CD4-positive, alpha-beta T cell treated with Interleukin-15 for 1 hour (primary cell): ENCODE measurements around the gene DRC1.

ENCODE experiments used
- DNase-seq: peaks from one replicate; pipeline ENCODE4 v3.0.0-alpha.2; 2020

DRC1 gene

GRCh38 chr2:26479131-26479788, 77.5 kb downstream of the DRC1 start:
- no peak for DNase-seq

DNA sequence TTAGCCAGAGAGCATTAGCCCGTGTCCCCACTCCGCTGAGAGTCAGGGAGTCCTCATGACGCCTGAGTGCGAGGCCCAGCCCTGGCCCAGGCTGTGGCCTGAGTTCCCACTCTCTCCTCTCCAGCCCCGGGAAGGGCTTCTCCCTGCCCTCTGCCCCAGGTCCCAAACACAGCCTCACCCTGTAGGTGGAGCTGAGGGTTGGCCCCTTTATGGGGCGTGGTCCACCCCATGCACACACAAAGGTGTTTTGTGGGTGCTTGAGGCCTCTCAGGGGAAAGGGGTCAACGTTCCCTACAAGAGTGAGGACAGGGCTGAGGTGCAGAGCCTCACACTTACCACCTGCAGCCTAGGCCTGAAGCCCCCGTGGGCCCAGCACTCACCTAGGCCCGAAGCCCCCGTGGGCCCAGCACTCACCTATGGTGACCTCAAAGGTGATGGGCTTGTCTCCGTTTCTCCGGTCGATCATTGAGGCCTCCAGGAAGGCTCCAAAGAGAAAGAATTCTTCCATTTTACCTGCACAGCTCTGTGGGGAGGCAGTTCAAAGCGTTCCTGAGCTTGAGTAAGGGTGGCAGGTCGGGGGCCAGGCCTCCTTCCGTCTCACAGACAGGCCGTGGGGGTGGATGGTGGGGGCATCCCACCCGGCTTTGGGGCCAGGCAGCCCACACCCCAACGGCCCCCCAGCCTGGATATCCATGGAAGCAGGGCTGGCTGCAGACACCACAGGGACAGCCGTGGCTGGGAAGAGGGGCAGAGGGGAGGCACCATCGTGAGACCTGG, 78.3 kb downstream of the DRC1 start:
- no peak for DNase-seq

GRCh38 chr2:26480566-26481423, 79.1 kb downstream of the DRC1 start:
- DNase-seq = no peak

DNA sequence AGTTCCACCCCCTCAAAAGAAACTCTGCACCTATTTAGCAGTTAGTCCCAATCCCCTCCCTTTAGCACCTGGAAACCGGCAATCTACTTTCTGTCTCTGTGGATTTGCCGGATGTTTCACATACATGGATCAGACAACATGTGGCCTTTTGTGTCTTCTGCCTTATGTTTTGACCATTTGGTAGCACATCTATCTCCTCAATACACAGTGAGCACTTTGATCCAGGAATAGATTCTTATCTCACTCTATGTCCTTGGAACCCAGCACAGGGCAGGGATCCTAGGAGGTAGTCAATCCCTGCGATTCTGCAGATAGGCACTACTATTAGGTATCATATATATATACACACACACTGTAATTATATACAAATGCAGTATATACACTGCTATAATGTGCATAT, 80.0 kb downstream of the DRC1 start:
- no peak for DNase-seq

DNA sequence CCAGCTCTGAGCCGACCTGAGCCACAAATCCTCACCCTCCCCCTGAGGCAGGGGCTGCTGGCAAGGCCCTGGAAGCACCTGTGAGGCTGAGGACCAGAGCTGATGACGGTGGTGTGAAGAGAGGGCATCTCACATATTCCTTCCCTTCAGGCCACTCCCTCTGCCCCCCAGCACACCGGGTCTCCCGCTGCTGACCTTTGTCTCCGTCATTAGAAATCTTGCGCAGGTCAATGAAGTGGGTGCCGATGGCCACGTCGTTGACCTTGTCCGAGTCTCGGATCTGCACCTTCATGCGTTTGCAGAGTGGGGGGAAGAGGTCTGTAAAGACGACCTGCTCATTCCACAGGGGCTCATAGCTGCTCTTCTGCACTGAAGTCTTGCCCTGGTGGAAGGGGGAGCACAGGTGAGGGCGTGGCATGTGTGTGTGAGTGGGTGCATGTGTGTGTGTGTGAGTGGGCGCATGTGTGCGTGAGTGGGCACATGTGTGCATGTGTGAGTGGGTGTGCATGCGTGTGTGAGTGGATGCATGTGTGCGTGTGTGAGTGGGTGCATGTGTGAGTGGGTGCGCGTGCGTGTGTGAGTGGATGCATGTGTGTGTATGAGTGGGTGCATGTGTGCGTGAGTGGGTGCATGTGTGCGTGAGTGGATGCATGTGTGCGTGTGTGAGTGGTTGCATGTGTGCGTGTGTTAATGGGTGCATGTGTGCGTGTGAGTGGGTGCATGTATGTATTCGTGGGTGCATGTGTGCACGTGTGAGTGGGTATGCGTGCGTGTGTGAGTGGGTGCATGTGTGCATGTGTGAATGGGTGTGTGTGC, 80.7 kb downstream of the DRC1 start:
- DNase-seq = no peak

DNA sequence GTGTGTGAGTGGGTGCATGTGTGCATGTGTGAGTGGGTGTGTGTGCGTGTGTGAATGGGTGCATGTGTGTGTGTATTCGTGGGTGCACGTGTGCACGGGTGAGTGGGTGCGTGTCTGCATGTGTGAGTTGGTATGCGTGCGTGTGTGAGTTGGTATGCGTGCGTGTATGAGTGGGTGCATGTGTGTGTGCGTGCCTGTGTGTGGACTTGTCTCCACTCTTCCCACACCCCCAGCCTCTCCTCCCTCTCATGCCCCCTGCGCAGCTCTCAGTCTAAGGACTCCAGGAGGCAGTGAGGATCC, 81.3 kb downstream of the DRC1 start:
- DNase-seq = no peak

DNA sequence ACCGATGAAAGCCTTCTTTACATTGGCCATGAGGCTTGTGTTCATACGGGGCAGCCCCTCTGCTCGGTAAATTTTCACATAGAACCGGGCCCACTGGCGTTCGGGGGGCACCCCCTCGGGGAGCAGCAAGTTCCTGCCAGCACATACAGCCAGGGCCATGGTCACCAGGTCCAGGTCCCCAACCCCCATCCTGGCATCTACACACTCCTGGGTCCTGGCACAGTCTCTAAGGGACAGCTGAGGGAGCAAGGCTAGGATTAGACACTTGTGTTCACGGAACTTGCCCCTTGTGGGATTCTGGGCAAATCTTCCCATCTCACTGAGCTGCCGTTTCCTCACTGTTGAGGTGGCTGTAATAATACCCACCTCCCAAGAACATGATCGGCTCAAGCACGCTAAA, 81.8 kb downstream of the DRC1 start:
- DNase-seq = no peak

- no peak for DNase-seq
These were observed 82.3 kb downstream of the DRC1 start for GRCh38 chr2:26483957-26484565.

- DNase-seq = no peak
These were observed 82.9 kb downstream of the DRC1 start for GRCh38 chr2:26484579-26484978.

GRCh38 chr2:26485099-26485498, 83.4 kb downstream of the DRC1 start:
- DNase-seq = no peak

DNA sequence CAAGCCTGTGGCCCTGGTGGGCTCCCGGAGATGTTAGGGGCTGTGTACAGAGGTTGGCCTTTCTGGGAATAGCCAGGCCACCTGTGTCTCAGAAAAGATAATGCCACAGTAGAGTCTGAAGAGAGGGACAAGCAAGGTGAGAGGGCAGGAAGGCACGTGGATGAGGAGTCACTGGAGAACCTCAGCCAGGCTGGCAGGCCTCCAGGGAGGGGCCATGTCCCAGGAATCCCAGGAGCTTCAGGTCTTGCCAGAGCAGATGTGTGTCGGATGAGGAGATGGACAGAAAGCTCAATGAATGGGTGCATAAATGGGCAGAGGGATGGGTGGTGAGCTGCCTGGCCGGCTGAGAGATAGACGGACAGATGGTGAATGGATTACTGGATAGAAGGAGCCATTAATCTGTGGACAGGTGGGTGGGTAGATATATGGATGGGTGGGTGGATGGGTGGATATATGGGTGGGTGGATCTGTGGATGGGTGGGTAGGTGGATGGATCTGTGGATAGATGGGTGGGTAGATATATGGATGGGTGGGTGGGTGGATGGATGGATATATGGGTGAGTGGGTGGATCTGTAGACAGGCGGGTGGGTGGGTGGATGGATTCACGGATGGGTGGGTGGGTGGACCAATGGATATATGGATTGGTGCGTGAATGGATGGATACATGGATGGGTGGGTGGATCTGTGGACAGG, 84.2 kb downstream of the DRC1 start:
- no peak for DNase-seq

DNA sequence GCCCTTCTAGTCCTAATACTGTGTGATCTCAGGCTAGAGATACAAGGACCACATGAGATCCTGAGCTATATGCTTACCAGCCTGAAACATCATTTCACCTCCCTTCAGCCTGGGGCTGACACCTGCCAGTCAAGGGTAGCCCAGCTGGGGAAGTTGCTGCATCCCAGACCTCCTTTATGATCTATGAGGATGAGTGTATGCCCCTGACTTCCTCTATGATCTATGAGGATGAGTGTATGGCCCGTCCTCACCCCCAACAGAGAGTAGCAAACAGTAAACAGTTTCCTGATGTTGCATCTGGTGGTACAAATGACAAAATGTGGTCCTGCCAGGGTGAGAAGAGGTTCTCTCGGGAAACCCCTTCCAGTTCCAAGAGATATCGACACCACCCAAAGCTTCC, 85.1 kb downstream of the DRC1 start:
- no peak for DNase-seq

DNA sequence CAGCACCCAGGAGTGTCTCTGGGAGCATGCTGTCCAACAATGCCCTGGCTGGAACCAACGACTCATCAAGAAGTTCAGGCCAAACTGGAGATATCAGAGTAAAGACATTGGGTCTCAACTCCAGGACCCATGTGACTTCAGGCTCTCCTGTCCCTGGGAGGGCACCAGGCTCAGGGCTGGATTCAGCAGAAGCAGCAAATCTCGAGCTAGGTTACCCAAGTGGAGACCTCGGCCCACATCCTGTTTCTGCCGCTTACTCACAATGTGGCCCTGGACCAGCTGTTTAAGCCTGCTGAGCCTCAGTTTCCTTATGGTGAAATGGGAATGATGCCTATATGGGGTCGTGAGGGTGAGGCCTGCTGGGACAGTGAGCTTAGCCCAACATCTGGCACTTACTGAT, 85.5 kb downstream of the DRC1 start:
- no peak for DNase-seq

- DNase-seq = no peak
These were observed 86.9 kb downstream of the DRC1 start for GRCh38 chr2:26488463-26489212.

DNA sequence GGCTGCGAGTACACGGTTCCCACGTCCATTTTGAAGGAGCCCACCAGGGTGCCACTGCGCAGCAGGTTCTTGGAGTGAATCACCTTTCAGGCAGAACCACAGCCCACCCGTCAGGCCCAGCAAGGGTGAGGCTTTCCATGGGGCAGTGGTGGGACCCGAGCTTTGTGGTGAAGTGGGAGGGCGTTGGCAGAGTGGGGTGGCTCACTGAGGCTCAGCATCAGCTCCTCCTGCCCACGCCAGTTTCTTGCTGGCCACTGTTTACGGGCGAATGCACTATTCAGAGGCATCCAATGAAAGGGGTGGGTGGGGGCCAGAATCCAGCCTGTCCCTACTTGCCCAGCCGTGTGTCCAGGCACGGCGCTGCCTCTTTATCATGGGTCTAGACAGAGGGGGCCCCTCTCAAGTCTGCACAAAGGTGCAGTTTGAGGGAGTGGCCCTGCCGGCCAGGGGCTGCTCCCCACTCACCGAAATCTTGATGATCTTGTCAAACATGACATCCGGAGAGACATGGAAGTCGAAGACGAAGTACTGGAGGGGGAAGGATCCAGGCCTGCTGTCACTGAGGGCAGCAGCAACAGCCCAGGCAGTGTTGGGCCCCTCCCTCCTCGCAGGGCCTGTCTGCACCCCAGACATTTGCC, 87.6 kb downstream of the DRC1 start:
- no peak for DNase-seq

DNA sequence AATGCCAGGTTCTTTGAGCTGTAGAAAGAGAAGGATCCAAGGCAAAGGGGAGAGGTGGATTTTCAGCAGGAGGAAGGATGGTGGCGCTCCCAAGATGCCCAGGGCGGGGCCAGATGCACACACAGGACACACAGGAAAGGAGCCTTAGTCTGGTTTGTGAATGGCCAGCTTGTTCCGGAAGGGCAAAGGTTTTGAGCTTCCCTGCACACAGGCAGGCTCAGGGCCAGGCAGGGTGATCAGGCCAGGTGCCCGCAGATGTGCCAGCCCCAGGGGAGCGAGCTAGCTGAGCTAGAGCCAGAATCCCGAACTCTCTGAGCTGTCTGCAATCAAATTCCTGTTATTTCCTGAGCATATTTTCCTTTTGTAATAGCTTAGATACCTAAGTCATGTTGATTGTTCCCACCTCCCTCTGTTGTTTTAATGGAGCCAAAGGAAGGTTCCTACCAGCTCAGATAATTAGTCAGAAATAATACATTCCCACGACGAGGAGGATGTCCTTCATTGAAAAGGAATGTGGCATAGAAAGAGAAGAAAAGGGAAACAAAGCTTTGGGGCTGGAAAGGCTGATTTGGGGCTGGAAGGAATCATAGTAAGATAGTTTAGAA, 89.9 kb downstream of the DRC1 start:
- no peak for DNase-seq

- DNase-seq = no peak
These were observed 91.2 kb downstream of the DRC1 start for GRCh38 chr2:26492749-26493515.

DNA sequence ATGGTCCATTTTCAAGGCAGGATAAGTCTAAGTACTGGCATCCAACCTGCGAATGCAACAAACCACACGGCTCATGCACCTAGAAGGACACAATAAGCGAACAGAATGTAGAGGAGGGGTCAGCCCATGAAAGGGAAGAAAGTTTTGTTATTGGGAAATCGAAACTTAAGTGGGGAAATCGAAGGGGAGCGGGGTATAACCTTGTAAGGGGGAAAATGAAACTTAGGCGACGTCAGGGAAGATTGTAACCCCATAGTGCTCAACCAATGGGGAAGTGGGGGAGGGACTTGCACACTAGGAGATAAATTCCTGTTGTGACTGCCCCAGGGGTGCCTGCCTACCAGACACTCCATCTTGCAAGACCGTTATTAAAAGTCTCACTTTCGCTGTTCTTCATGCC, 91.8 kb downstream of the DRC1 start:
- peak; percentile 24 for DNase-seq

DNA sequence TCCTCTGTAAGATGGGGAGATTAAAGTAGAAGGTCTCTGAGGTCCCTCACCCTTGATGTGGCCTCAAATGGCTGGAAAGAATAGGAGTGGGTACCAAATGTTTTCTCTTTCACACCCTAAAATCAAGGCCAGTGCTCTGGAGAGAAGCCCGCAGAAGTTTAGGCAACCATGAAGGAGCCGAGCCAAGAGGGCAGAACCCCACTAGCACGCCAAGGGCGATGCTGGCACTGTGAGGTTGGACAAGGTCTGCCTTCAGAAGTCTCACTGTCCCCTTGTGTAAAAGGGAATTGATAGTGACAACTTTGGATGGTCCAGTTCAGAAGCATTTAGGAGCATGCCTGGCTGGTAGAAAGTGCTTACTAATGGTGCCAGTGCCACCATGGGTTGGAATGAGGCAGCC, 92.5 kb downstream of the DRC1 start:
- DNase-seq = no peak

- no peak for DNase-seq
These were observed 93.2 kb downstream of the DRC1 start for GRCh38 chr2:26494891-26495290.
